HEK293T (cell line): ENCODE measurements around the gene KMT2B.

ENCODE experiments used
- CTCF ChIA-PET: fragments of 350-600 bp; formaldehyde crosslinking; extraction: SDS; loops from one replicate; lab custom pipeline; 2021; ENCODE audit warnings: antibody characterized with exemption, inconsistent platforms; lab: Yijun Ruan, JAX
- POLR2A ChIA-PET: fragments of 350-600 bp; formaldehyde crosslinking; extraction: SDS; loops from one replicate; lab custom pipeline; 2020; ENCODE audit warnings: antibody characterized with exemption, inconsistent platforms; lab: Yijun Ruan, JAX
- DNase-seq: peaks from one replicate; pipeline ENCODE4 v3.0.0; 2012; ENCODE audit warnings: mixed read lengths; ENCODE audit errors: extremely low spot score
- ARNT ChIP-seq: fragments of 450-650 bp; IDR thresholded peaks from 2 replicates; pipeline ENCODE4 v1.6.1; 2017; ENCODE audit warnings: mild to moderate bottlenecking
- BHLHE40 ChIP-seq: fragments of 450-650 bp; IDR thresholded peaks from 2 replicates; pipeline ENCODE4 v1.6.1; 2016; ENCODE audit warnings: mild to moderate bottlenecking, moderate library complexity, borderline replicate concordance
- CTBP1 ChIP-seq: fragments of 450-650 bp; IDR thresholded peaks from 2 replicates; pipeline ENCODE4 v1.6.1; 2016; ENCODE audit warnings: borderline replicate concordance
- ELF4 ChIP-seq: fragments of 450-650 bp; IDR thresholded peaks from 2 replicates; pipeline ENCODE4 v1.6.1; 2017; ENCODE audit warnings: antibody characterized with exemption
- FOXA1 ChIP-seq: fragments of 450-650 bp; IDR thresholded peaks from 2 replicates; pipeline ENCODE4 v1.6.1; 2016; ENCODE audit warnings: mild to moderate bottlenecking
- FOXK2 ChIP-seq: fragments of 450-650 bp; IDR thresholded peaks from 2 replicates; pipeline ENCODE4 v1.6.1; 2016; ENCODE audit warnings: mild to moderate bottlenecking
- FOXM1 ChIP-seq: fragments of 450-650 bp; IDR thresholded peaks from 2 replicates; pipeline ENCODE4 v1.6.1; 2017; ENCODE audit warnings: mild to moderate bottlenecking, borderline replicate concordance
- HDGF ChIP-seq: fragments of 450-650 bp; IDR thresholded peaks from 2 replicates; pipeline ENCODE4 v1.6.1; 2017; ENCODE audit warnings: antibody characterized with exemption, borderline replicate concordance
- L3MBTL2 ChIP-seq: fragments of 450-650 bp; conservative IDR thresholded peaks from 2 replicates; pipeline ENCODE4 v1.6.1; 2016; ENCODE audit warnings: mild to moderate bottlenecking
- LEF1 ChIP-seq: fragments of 450-650 bp; IDR thresholded peaks from 2 replicates; pipeline ENCODE4 v1.6.1; 2017; ENCODE audit warnings: mild to moderate bottlenecking, borderline replicate concordance
- NFRKB ChIP-seq: fragments of 450-650 bp; IDR thresholded peaks from 2 replicates; pipeline ENCODE4 v1.6.1; 2016; ENCODE audit warnings: mild to moderate bottlenecking, moderate library complexity
- PKNOX1 ChIP-seq: fragments of 450-650 bp; IDR thresholded peaks from 2 replicates; pipeline ENCODE4 v1.6.1; 2016
- SP1 ChIP-seq: fragments of 450-650 bp; IDR thresholded peaks from 2 replicates; pipeline ENCODE4 v1.6.1; 2017
- SUZ12 ChIP-seq: fragments of 450-650 bp; IDR thresholded peaks from 2 replicates; pipeline ENCODE4 v1.6.1; 2016; ENCODE audit warnings: mild to moderate bottlenecking
- TARDBP ChIP-seq: fragments of 450-650 bp; IDR thresholded peaks from 2 replicates; pipeline ENCODE4 v1.6.1; 2016
- ZNF384 ChIP-seq: fragments of 450-650 bp; IDR thresholded peaks from 2 replicates; pipeline ENCODE4 v1.6.1; 2016

Gene KMT2B

GRCh38 chr19:35750167-35750566 is 32.4 kb downstream of the KMT2B start:
- ChIA-PET CTCF (no interaction called here), POLR2A (no interaction called here)
- no peak for DNase-seq
- TF ChIP-seq NFRKB (no peak), SUZ12 (no peak), FOXA1 (no peak), CTBP1 (no peak), FOXM1 (no peak), ZNF384 (no peak), L3MBTL2 (no peak), HDGF (no peak), SP1 (no peak), TARDBP (no peak), FOXK2 (no peak), BHLHE40 (no peak)

DNA sequence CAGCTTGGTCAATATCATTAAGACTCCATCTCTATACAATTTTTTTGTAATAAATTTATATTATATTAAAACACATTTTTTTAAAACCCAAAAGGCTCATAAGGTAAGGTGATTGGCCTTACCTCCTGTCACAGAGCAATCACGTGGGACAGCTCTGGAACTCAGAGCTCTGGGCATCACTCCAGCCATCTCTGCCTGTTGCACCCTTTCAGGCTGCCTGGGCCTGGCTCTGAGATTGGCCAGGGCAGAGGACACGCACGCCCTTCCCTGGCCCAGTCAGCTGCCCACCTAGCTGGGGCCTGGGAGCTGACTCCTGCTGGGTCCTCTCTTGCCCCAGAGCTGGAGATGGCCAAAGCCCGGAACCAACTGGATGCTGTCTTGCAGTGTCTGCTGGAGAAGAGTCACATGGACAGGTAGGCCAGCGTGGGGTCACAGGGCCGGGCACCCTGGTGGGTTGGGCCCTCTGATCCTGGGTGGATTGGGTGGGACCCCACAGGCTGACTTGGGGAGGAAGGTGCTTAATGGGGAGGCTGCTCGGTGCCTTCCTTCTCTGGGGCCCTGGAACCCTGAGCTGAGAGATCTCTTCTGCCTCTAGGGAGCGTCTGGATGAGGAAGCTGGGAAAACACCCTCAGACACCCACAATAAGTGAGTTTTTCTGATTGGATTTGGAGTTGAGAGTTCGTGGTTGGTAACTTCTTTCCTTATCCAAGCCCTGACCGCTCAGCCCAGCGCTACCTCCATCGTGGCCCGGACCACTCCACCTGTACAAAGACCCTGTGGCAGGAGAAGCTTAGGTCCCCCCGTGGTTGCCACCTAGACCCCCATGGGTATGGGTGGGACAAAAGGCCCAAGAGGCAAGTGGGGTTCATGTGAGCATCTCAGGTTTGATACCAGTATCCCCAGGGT is 34.3 kb downstream of the KMT2B start:
- CTCF ChIA-PET, result no interaction called here
- no peak for DNase-seq
- TF ChIP-seq BHLHE40, result no peak
- no peak for TF ChIP-seq FOXK2
- TF ChIP-seq ZNF384, result no peak
- no peak for TF ChIP-seq HDGF
- TF ChIP-seq FOXM1, result no peak
- TF ChIP-seq L3MBTL2, result no peak
- TF ChIP-seq LEF1, result no peak
- no peak for TF ChIP-seq SP1
- TF ChIP-seq CTBP1, result no peak
- no peak for TF ChIP-seq FOXA1
- POLR2A ChIA-PET, result no interaction called here

DNA sequence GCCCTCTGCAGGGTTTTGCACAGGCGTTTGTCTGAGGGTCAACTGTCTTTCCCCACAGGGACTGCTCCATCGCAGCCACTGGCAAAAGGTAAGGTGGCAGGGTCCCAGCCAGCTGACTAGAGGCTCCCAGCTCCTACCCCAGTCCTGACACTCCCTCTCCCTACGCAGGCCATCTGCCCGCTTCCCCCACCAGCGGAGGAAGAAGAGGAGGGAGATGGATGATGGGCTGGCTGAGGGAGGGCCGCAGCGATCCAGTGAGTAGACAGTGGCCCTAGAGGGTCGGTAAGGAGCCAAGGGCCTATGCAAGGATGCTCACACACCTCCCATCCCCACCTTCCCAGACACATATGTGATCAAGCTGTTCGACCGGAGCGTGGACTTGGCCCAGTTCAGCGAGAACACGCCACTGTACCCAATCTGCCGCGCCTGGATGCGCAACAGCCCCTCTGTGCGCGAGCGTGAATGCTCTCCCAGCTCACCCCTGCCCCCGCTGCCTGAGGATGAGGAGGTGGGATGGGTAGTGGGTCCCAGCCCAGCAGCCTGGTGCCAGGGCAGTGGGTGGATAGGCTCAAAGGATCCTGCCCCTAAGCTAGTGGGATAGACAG is 35.0 kb downstream of the KMT2B start:
- CTCF ChIA-PET, result no interaction called here
- POLR2A ChIA-PET, result no interaction called here
- no peak for TF ChIP-seq FOXM1
- TF ChIP-seq SUZ12, result no peak
- TF ChIP-seq L3MBTL2, result no peak
- TF ChIP-seq FOXA1, result no peak
- TF ChIP-seq NFRKB, result no peak
- no peak for TF ChIP-seq CTBP1
- TF ChIP-seq TARDBP, result no peak
- no peak for TF ChIP-seq LEF1
- no peak for TF ChIP-seq PKNOX1
- no peak for TF ChIP-seq SP1
- TF ChIP-seq BHLHE40, result no peak
- no peak for TF ChIP-seq FOXK2
- no peak for TF ChIP-seq HDGF
- TF ChIP-seq ARNT, result no peak
- no peak for TF ChIP-seq ELF4
- no peak for TF ChIP-seq ZNF384
- no peak for DNase-seq

DNA sequence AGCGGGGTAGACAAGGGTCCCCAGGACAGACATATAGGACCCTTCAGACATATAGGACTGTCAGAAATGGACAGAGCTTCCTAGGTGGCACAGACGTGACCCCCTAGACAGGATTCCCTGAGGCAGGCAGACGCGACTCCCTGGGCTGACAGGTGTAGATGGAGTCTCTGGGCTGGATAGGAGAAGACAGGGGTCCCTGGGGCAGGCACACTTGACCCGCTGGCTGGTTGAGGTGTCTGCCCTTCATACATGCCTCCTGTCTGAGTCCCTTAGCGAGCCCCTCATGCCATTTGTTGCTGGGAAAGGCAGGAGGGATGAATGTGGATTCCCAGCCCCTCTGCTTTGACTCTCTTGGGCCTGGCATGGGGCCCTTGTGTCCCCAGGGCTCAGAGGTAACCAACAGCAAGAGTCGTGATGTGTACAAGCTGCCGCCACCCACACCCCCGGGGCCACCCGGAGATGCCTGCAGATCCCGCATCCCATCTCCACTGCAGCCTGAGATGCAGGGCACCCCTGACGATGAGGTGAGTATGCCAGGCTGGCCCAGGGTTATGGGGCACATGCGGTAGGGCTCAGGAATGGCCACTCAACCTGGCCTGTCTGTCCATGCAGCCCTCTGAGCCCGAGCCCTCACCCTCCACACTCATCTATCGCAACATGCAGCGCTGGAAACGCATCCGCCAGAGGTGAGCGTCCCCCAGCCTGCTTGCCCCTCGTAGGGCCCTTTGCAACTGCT is 36.0 kb downstream of the KMT2B start:
- DNase-seq, result no peak
- no peak for TF ChIP-seq ELF4
- TF ChIP-seq SP1, result no peak
- no peak for TF ChIP-seq HDGF
- no peak for TF ChIP-seq FOXK2
- TF ChIP-seq FOXA1, result no peak
- no peak for TF ChIP-seq ZNF384
- no peak for TF ChIP-seq TARDBP
- no peak for TF ChIP-seq L3MBTL2
- no peak for TF ChIP-seq PKNOX1
- no peak for TF ChIP-seq CTBP1
- TF ChIP-seq FOXM1, result no peak
- TF ChIP-seq BHLHE40, result no peak
- no peak for TF ChIP-seq LEF1
- TF ChIP-seq NFRKB, result no peak
- no peak for TF ChIP-seq SUZ12
- no peak for TF ChIP-seq ARNT
- ChIA-PET CTCF (no interaction called here), POLR2A (no interaction called here)

DNA sequence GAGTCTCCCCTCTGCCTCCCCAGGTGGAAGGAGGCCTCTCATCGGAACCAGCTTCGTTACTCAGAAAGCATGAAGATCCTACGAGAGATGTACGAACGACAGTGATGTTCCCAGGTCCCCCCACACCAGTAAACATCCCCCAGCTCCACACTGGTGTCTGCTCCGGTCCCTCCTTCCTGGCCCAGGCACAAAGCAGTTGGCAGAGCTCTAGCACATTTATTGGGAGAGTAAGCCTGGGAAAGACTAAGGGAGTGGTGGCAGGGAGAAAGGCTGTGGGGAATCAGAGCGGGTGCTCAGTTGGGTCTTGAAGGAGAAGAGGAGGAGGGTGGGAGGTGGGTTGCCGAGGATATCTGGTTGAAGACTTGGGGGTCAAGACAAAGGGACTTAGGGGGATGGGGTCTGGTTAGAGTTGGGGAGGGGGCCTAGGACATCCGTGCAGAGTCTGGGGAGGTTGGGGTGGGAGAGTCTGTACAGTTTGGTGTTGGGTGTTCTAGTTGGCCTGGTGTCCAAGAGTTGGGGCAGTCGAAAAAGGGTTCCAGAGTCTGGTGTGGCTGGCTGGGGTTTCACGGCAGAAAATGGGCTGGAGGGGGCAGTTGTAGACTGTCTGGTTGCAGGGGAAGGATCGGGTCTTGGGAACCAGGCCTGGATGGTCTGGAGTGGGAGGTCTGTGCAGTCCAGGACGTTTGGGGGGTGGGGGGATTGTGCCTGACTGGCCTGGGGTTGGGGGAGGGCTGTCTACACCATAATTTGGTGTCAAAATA is 36.7 kb downstream of the KMT2B start:
- CTCF ChIA-PET, result no interaction called here
- no peak for DNase-seq
- POLR2A ChIA-PET, result no interaction called here
- no peak for TF ChIP-seq FOXM1
- TF ChIP-seq TARDBP, result no peak
- no peak for TF ChIP-seq BHLHE40
- TF ChIP-seq HDGF, result no peak
- no peak for TF ChIP-seq PKNOX1
- TF ChIP-seq ARNT, result no peak
- TF ChIP-seq FOXA1, result no peak
- TF ChIP-seq SP1, result no peak
- no peak for TF ChIP-seq NFRKB
- TF ChIP-seq FOXK2, result no peak
